Gastroesophageal sphincter (tissue), 4 donors: ENCODE measurements around the gene MYLK3. TPM values are rescaled to one million over a fixed set of nuclear protein-coding genes. Genes with fewer than 3 reads are reported as not detected.

Experiments
- ATAC-seq: fragments of 150-250 bp; one replicate; pipeline ENCODE4 v1.9.1; 2016; ENCODE audit warnings: mild to moderate bottlenecking, moderate library complexity
- H3K27ac ChIP-seq, 4 donors: fragments of 200-600 bp; sonication (generic) in 3 of 4; 1 replicate in 3 of 4; 2 replicates in 1 of 4; pipeline ENCODE4 v1.5.1; 2016 to 2019
- H3K27me3 ChIP-seq: fragments of 200-600 bp; sonication (generic); one replicate; pipeline ENCODE4 v1.5.1; 2019
- H3K36me3 ChIP-seq, 2 donors: fragments of 200-600 bp; sonication (generic); one replicate each; pipeline ENCODE4 v1.5.1; 2019; ENCODE audit warnings: control low read depth in 1 of 2
- H3K4me1 ChIP-seq, 3 donors: fragments of 200-600 bp; sonication (generic); 1 replicate in 2 of 3; 2 replicates in 1 of 3; pipeline ENCODE4 v1.5.1; 2016 to 2019; ENCODE audit warnings: control low read depth in 2 of 3
- H3K4me3 ChIP-seq, 2 donors: fragments of 200-600 bp; sonication (generic); one replicate each; pipeline ENCODE4 v1.5.1; 2019; ENCODE audit warnings: mild to moderate bottlenecking in 1 of 2, moderate library complexity in 1 of 2
- H3K9me3 ChIP-seq, 3 donors: fragments of 200-600 bp; sonication (generic); one replicate each; pipeline ENCODE4 v1.5.1; 2017 to 2019; ENCODE audit warnings: control low read depth in 2 of 3
- EP300 ChIP-seq: sonication (generic); formaldehyde crosslinking; IDR thresholded peaks from one replicate; pipeline ENCODE4 v1.6.1; 2017; ENCODE audit warnings: antibody characterized with exemption, mild to moderate bottlenecking
- POLR2A ChIP-seq, 2 donors: fragments of 450-650 bp; IDR thresholded peaks; one replicate each; pipeline ENCODE4 v1.6.1; 2017; ENCODE audit warnings: antibody characterized with exemption in 2 of 2, mild to moderate bottlenecking in 2 of 2, moderate library complexity in 1 of 2
- POLR2AphosphoS5 ChIP-seq: sonication (generic); formaldehyde crosslinking; IDR thresholded peaks from one replicate; pipeline ENCODE4 v1.6.1; 2017; ENCODE audit warnings: antibody characterized with exemption
- WGBS, 2 donors: methylation state at CpG; one replicate each; pipeline ENCODE4 v1.1.5; 2018; ENCODE audit warnings: low coverage in 1 of 2; 5-methylcytosine and 5-hydroxymethylcytosine counted together
- total RNA-seq, 4 donors: library from RNA; depleted of rRNA; stranded (reverse); fragments of >200 nt; gene quantifications; one replicate each; pipeline ENCODE4 v1.1.0, GENCODE V29; 2016
- TF ChIP-seq, protein P1 (sequence below), 4 experiments: fragments of 200-600 bp in 2 of 4; fragments of 450-650 bp in 2 of 4; sonication (generic) in 1 of 4; IDR thresholded peaks; one replicate each; pipeline ENCODE4 v1.5.1; 2017 to 2019; ENCODE audit warnings: antibody characterized with exemption in 4 of 4, mild to moderate bottlenecking in 2 of 4, moderate library complexity in 2 of 4

MYLK3 gene
- total RNA-seq, 4 donors from 2014 or later = 0.31 to 2.2 (median 0.54) TPM

DNA sequence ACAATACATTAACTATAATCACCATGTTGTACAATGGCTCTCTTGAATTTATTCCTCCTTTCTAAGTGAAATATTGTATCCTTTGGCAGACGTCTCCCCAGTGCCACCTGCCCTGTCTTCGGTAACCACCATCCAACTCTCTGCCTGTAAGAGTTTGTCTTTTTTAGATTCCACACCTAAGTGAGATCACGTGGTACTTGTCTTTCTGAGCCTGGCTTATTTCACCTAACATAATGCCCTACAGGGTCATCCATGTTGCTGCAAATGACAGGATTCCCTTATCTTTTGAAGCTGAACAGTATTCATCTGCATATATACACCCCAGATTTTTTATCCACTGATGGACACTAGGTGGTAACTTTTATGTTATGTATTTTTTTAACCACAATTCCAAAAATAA, 34.5 kb downstream of the MYLK3 start:
- no peak overlapping the region for H3K27ac ChIP-seq

DNA sequence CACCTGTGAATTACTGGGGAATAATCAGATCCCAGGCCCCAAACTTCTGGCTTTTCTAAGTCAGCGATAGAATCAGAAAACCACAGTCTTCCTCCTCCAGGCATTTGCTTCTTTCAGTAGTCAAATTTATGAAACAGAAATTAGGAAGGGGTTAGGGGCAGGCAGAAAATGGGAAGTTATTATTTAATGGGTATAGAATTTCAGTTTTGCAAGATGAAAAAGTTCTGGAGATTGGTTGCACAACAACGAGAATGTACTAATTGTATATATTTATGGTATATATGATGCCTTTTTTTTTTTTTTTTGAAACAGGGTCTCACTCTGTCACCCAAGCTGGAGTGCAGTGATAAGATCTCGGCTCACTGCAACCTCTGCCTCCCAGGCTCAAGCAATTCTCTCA, 35.2 kb downstream of the MYLK3 start:
- TF ChIP-seq POLR2A (IDR thresholded peaks at IDR 0.05) (no peak), EP300 (no peak), POLR2AphosphoS5 (no peak)
- TF ChIP-seq, protein P1, sequence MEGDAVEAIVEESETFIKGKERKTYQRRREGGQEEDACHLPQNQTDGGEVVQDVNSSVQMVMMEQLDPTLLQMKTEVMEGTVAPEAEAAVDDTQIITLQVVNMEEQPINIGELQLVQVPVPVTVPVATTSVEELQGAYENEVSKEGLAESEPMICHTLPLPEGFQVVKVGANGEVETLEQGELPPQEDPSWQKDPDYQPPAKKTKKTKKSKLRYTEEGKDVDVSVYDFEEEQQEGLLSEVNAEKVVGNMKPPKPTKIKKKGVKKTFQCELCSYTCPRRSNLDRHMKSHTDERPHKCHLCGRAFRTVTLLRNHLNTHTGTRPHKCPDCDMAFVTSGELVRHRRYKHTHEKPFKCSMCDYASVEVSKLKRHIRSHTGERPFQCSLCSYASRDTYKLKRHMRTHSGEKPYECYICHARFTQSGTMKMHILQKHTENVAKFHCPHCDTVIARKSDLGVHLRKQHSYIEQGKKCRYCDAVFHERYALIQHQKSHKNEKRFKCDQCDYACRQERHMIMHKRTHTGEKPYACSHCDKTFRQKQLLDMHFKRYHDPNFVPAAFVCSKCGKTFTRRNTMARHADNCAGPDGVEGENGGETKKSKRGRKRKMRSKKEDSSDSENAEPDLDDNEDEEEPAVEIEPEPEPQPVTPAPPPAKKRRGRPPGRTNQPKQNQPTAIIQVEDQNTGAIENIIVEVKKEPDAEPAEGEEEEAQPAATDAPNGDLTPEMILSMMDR (IDR thresholded peaks at IDR 0.05) = no peak
- H3K4me1 ChIP-seq = peaks cover 0 to 9% (median 0%) of the 10 kb centered on the region in 3 donors
- no peaks in the 10 kb centered on the region for H3K36me3 ChIP-seq
- no peaks in the 10 kb centered on the region for H3K9me3 ChIP-seq
- H3K4me3 ChIP-seq = no peak overlapping the region
- no peak overlapping the region for H3K27ac ChIP-seq
- H3K27me3 ChIP-seq = no peaks in the 10 kb centered on the region
- ATAC-seq = no peak
- 70 to 94% methylated on average over 3 of the region's 3 CpGs for WGBS, 2 donors

More for the DNA sequence above, 34.5 kb downstream of the MYLK3 start:
- TF ChIP-seq, protein P1 (IDR thresholded peaks at IDR 0.05) = no peak
- TF ChIP-seq POLR2A (IDR thresholded peaks at IDR 0.05) = no peak
- TF ChIP-seq EP300 = no peak
- TF ChIP-seq POLR2AphosphoS5 = no peak
- Histone ChIP-seq H3K27me3 (no peaks in the 10 kb centered on the region), H3K4me3 (no peak overlapping the region), H3K9me3 (no peaks in the 10 kb centered on the region), H3K36me3 (no peaks in the 10 kb centered on the region), H3K4me1 (peaks cover 0 to 9% (median 0%) of the 10 kb centered on the region in 3 donors)
- no peak for ATAC-seq
- 47 to 51% methylated on average over 3 of the region's 3 CpGs for WGBS, 2 donors

DNA sequence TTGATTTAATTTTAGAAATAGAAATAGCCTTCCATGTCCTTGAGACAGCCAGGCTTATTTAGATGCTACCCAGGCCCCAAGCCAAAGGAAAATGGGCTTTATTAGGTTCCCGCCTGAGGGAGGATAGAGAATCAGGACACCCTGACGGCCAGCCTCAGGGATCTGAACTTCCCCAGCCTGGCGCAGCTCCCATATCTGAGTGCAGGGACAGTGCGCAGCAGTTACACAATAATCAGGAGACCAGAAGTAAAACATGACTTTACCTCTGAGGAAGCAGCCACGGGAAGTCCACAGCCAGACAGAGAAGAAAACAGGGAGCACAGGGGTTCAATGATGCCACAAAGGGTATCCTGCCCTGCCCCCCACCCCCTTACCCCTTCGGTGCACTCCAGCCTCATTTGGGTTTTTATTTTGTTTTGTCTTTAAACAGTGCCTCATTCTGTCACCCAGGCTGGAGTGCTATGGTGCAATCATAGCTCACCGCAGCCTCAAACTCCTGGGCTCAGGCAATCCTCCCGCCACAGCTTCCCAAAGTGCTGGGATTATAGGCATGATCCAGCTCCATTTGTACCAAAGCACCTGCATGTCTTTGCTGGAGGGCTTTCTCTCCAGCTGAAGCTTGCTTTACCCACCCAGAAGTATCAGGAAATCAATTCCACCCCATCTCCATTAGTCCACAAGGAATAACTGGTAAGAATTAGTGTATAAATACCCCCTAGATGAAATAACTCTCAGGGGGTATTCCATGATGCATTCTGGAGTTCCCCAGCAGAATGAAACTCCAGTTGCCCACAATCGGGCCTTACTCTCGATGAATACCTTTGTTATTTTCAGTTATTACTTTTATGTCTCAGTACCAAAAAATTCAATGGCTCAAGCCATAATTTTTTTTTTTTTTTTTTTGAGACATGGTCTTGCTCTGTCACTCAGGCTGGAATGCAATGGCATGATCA, 36.8 kb downstream of the MYLK3 start:
- Histone ChIP-seq H3K4me3 (no peak overlapping the region), H3K4me1 (peaks cover 0 to 9% (median 0%) of the 10 kb centered on the region in 3 donors), H3K27ac (no peak overlapping the region), H3K9me3 (no peaks in the 10 kb centered on the region), H3K36me3 (no peaks in the 10 kb centered on the region), H3K27me3 (no peaks in the 10 kb centered on the region)
- no peak for TF ChIP-seq POLR2A (IDR thresholded peaks at IDR 0.05)
- TF ChIP-seq, protein P1 (IDR thresholded peaks at IDR 0.05) = no peak
- TF ChIP-seq POLR2AphosphoS5 = no peak
- TF ChIP-seq EP300 = no peak
- 48 to 77% methylated on average over 4 to 7 of the region's 10 CpGs for WGBS, 2 donors
- no peak for ATAC-seq

DNA sequence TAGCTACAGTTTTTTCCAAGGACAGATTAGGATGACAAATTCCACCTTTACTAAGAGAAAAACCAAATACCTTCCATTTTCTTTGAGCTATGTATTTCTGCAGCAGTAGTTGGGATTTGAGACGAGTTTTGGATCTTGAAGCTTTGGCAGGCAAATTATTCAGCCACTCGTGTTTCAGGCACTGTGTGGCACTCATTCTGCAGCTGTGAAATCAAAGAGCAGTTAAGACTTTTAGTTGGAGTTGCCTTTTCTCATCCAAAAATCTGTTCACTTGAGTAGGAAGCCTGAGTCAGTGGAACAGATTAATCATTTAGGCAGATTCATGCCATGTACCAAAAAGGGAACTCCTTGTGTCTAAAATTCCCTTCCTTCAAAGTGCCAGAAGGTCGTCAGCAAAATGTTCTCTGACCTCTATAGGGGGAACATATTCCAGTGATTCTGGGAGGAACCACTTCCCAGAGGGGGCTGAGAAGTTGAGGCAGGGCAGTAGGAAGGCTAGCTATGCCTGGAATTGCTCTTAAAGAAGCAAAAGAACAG, 38.6 kb downstream of the MYLK3 start:
- Histone ChIP-seq H3K4me1 (peaks cover 0 to 9% (median 0%) of the 10 kb centered on the region in 3 donors), H3K27me3 (no peaks in the 10 kb centered on the region), H3K4me3 (no peak overlapping the region), H3K9me3 (no peaks in the 10 kb centered on the region), H3K27ac (no peak overlapping the region), H3K36me3 (no peaks in the 10 kb centered on the region)
- 27 to 41% methylated on average over 2 to 3 of the region's 3 CpGs for WGBS, 2 donors
- no peak for ATAC-seq
- TF ChIP-seq, protein P1 (IDR thresholded peaks at IDR 0.05) = no peak
- TF ChIP-seq POLR2AphosphoS5 (no peak), EP300 (no peak), POLR2A (IDR thresholded peaks at IDR 0.05) (no peak)
